ENCODE results near the gene POM121. TPM values are rescaled to one million over a fixed set of nuclear protein-coding genes. Genes with fewer than 3 reads are reported as not detected.
"Not testable (repeated sequence)": the region's sequence is repeated elsewhere in the genome, so short reads cannot be mapped to it uniquely, and the experiment has no call there.

Gene POM121
- total RNA-seq, 1 experiment from 2014 or later: 79.0 TPM

DNA sequence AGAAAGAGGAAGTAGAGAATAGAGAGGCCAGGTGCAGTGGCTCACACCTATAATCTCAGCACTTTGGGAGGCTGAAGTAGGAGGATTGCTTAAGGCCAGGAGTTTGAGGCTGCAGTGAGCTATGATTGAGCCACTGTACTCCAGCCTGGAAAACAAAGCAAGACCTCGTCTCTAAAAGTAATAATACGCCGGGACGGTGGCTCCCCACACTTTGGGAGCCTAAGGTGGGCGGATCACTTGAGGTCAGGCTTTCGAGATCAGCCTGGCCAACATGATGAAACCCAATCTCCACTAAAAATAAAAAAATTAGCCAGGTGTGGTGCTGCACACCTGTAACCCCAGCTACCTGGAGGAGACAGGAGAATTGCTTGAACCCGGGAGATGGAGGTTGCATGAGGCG lies 70.6 kb downstream of the POM121 start:
- not testable (repeated sequence) for H3K27ac ChIP-seq (ENCODE audit: insufficient read length, low read depth, low read length); H4K20me1 ChIP-seq (ENCODE audit: control insufficient read depth, insufficient read depth, insufficient read length); H3T11ph ChIP-seq (ENCODE audit: low read length); H3K56ac ChIP-seq (ENCODE audit: insufficient read length, low read depth, low read length); H3K36me3 Mint-ChIP-seq (ENCODE audit: insufficient read depth in 1 of 3, low read depth in 3 of 3); H2AFZ ChIP-seq (ENCODE audit: low read length); H3K9me3 ChIP-seq (ENCODE audit: control insufficient read depth, low read depth, low read length); DNase-seq; H3K4me1 Mint-ChIP-seq; H4K5ac ChIP-seq (ENCODE audit: insufficient read length, low read depth, low read length); H3K23me2 ChIP-seq (ENCODE audit: insufficient read length, low read depth, low read length, poor library complexity, severe bottlenecking); H3K79me2 ChIP-seq (ENCODE audit: insufficient read depth, low read length); H4K91ac ChIP-seq (ENCODE audit: insufficient read length, low read depth, low read length); H3K18ac ChIP-seq (ENCODE audit: insufficient read length, low read depth, low read length); H3K4me3 Mint-ChIP-seq; H2AK5ac ChIP-seq (ENCODE audit: insufficient read length, low read length); H2BK12ac ChIP-seq (ENCODE audit: insufficient read length, low read depth, low read length); H3K79me1 ChIP-seq (ENCODE audit: insufficient read depth, low read depth, low read length, poor library complexity, severe bottlenecking); H3K27me3 Mint-ChIP-seq (ENCODE audit: low read depth); H3K27ac Mint-ChIP-seq; H3K27me3 ChIP-seq (ENCODE audit: insufficient read depth, low read length); H4K8ac ChIP-seq (replicated peaks; ENCODE audit: insufficient read length, low read depth, low read length); H2BK15ac ChIP-seq (ENCODE audit: low read depth, low read length); H3K23ac ChIP-seq (ENCODE audit: insufficient read length, low read depth, low read length); H3K4ac ChIP-seq (ENCODE audit: low read depth, low read length); H3K4me2 ChIP-seq (ENCODE audit: insufficient read depth, insufficient read length, low read length); H2BK5ac ChIP-seq (ENCODE audit: insufficient read length, low read length); H2BK120ac ChIP-seq (ENCODE audit: low read depth, low read length, poor library complexity, severe bottlenecking); H3K9ac ChIP-seq (ENCODE audit: extremely low read depth, insufficient read length, low read length); H3K4me1 ChIP-seq (ENCODE audit: insufficient read depth, low read length); H2BK20ac ChIP-seq (ENCODE audit: low read depth, low read length, poor library complexity, severe bottlenecking); H3K14ac ChIP-seq (ENCODE audit: insufficient read depth, low read length); H3K9me3 Mint-ChIP-seq
- WGBS (ENCODE audit: extremely low coverage, insufficient read length, low lambda C conversion rate): no CpG with 5 or more reads among the region's 8 CpGs

GRCh38 chr7:72997447-72997846 lies 72.6 kb downstream of the POM121 start:
- H3K4me1 ChIP-seq (ENCODE audit: insufficient read depth, low read length); H4K20me1 ChIP-seq (ENCODE audit: control insufficient read depth, insufficient read depth, insufficient read length); H2BK20ac ChIP-seq (ENCODE audit: low read depth, low read length, poor library complexity, severe bottlenecking); H3K79me2 ChIP-seq (ENCODE audit: insufficient read depth, low read length); H3T11ph ChIP-seq (ENCODE audit: low read length); H3K27me3 ChIP-seq (ENCODE audit: insufficient read depth, low read length); H3K27ac Mint-ChIP-seq; H2BK12ac ChIP-seq (ENCODE audit: insufficient read length, low read depth, low read length); H3K14ac ChIP-seq (ENCODE audit: insufficient read depth, low read length); H3K79me1 ChIP-seq (ENCODE audit: insufficient read depth, low read depth, low read length, poor library complexity, severe bottlenecking); H4K5ac ChIP-seq (ENCODE audit: insufficient read length, low read depth, low read length); H3K23me2 ChIP-seq (ENCODE audit: insufficient read length, low read depth, low read length, poor library complexity, severe bottlenecking); H2AFZ ChIP-seq (ENCODE audit: low read length); H3K9me3 Mint-ChIP-seq; H3K9ac ChIP-seq (ENCODE audit: extremely low read depth, insufficient read length, low read length); H2BK120ac ChIP-seq (ENCODE audit: low read depth, low read length, poor library complexity, severe bottlenecking); H3K4me1 Mint-ChIP-seq; H3K27ac ChIP-seq (ENCODE audit: insufficient read length, low read depth, low read length); H2AK5ac ChIP-seq (ENCODE audit: insufficient read length, low read length); H3K27me3 Mint-ChIP-seq (ENCODE audit: low read depth); H3K9me3 ChIP-seq (ENCODE audit: control insufficient read depth, low read depth, low read length); H3K4ac ChIP-seq (ENCODE audit: low read depth, low read length); DNase-seq; H3K36me3 Mint-ChIP-seq (ENCODE audit: insufficient read depth in 1 of 3, low read depth in 3 of 3); H3K56ac ChIP-seq (ENCODE audit: insufficient read length, low read depth, low read length); H3K4me2 ChIP-seq (ENCODE audit: insufficient read depth, insufficient read length, low read length); H4K8ac ChIP-seq (replicated peaks; ENCODE audit: insufficient read length, low read depth, low read length); H3K18ac ChIP-seq (ENCODE audit: insufficient read length, low read depth, low read length); H3K4me3 Mint-ChIP-seq; H3K23ac ChIP-seq (ENCODE audit: insufficient read length, low read depth, low read length); H2BK15ac ChIP-seq (ENCODE audit: low read depth, low read length); H2BK5ac ChIP-seq (ENCODE audit: insufficient read length, low read length); H4K91ac ChIP-seq (ENCODE audit: insufficient read length, low read depth, low read length): not testable (repeated sequence)
- no CpG with 5 or more reads among the region's 8 CpGs for WGBS (ENCODE audit: extremely low coverage, insufficient read length, low lambda C conversion rate)
